Gastrocnemius medialis (tissue), 4 donors: Measurements from ENCODE around the gene MAGIX.

Experiments used
- POLR2A ChIP-seq, 2 donors: fragments of 450-650 bp; IDR thresholded peaks; one replicate each; pipeline ENCODE4 v1.6.1; 2017; ENCODE audit warnings: antibody characterized with exemption in 2 of 2, mild to moderate bottlenecking in 2 of 2, moderate library complexity in 2 of 2
- TF ChIP-seq, protein P1 (sequence below), 5 experiments: fragments of 450-650 bp in 3 of 5; fragments of 200-600 bp in 2 of 5; sonication (generic) in 2 of 5; IDR thresholded peaks in 4 of 5; conservative IDR thresholded peaks in 1 of 5; 1 replicate in 4 of 5; 2 replicates in 1 of 5; pipeline ENCODE4 v1.5.1; 2016 to 2019; ENCODE audit warnings: antibody characterized with exemption in 5 of 5, mild to moderate bottlenecking in 3 of 5, moderate library complexity in 3 of 5

DNA sequence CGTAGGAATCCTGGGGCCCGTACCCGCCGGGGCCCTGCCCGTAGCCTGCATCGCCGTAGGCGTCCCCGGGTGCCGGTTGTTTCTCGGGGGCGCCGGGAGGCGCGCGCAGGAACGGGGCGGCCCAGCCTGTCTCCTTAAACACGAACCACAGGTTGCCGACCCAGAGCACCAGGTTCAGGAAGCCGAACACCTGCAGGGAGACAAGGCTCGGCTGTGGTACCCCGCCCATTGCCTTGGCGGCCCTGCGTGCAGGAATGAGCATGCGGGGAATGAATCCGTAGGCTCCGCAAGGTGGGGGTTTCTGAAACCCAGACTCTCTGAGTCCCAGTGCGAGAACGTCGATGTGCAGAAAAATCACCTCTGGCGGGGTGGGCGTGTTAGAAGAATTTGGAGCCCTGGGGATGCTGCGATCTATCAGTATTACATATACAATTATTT lies 29.0 kb downstream of the MAGIX start:
- TF ChIP-seq, protein P1, sequence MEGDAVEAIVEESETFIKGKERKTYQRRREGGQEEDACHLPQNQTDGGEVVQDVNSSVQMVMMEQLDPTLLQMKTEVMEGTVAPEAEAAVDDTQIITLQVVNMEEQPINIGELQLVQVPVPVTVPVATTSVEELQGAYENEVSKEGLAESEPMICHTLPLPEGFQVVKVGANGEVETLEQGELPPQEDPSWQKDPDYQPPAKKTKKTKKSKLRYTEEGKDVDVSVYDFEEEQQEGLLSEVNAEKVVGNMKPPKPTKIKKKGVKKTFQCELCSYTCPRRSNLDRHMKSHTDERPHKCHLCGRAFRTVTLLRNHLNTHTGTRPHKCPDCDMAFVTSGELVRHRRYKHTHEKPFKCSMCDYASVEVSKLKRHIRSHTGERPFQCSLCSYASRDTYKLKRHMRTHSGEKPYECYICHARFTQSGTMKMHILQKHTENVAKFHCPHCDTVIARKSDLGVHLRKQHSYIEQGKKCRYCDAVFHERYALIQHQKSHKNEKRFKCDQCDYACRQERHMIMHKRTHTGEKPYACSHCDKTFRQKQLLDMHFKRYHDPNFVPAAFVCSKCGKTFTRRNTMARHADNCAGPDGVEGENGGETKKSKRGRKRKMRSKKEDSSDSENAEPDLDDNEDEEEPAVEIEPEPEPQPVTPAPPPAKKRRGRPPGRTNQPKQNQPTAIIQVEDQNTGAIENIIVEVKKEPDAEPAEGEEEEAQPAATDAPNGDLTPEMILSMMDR (IDR thresholded peaks at IDR 0.05 in 4 of 5, conservative IDR thresholded peaks at IDR 0.05 in 1 of 5) = no peak
- TF ChIP-seq POLR2A (IDR thresholded peaks at IDR 0.05) = no peak
